Measurements from ENCODE around the gene SGMS1. TPM values are rescaled to one million over a fixed set of nuclear protein-coding genes. Genes with fewer than 3 reads are reported as not detected.

The SGMS1 gene
- total and polyA plus RNA-seq, 2 experiments from 2014 or later, result 15.0 to 34.7 TPM

DNA sequence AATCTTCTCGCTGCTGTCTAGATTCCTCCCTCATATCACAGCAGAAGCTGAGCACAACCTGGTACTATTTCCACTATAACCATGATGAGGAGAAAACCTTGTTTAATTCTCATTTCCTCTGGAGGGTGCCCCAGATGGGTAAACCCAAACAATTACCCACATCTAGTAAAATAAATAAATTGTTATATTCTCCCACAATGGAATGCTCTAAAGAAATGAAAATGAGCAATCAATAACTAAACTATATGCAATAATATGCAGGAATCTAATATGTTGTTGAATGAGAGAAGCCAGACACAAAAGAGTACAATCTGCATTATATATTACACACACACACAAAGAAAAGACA, 37.0 kb downstream of the SGMS1 start:
- H3K4me1 Mint-ChIP-seq, result peaks cover 7% of the 10 kb centered on the region; the same call in 2 of the 3 replicates
- no peaks in the 10 kb centered on the region for H3K9me3 Mint-ChIP-seq
- H3K4me3 Mint-ChIP-seq, result no peak overlapping the region
- Histone ChIP-seq H2AFZ (no peak overlapping the region), H3K4me2 (no peak overlapping the region), H4K20me1 (replicated peaks; ENCODE audit: insufficient read depth) (peaks cover 3% of the 10 kb centered on the region; the same call in 1 of the 2 replicates), H3K79me2 (replicated peaks; ENCODE audit: insufficient read depth) (peaks cover 31% of the 10 kb centered on the region), H3K9me2 (ENCODE audit: insufficient read depth) (no peaks in the 10 kb centered on the region), H3K4me3 (no peak overlapping the region), H3K27ac (ENCODE audit: low read depth) (no peak overlapping the region), H3K36me3 (ENCODE audit: insufficient read depth) (no peaks in the 10 kb centered on the region), H3F3A (replicated peaks; ENCODE audit: low read depth) (no peaks in the 10 kb centered on the region), H3K4me1 (ENCODE audit: insufficient read depth) (peaks cover 8% of the 10 kb centered on the region), H3K27me3 (ENCODE audit: insufficient read depth) (no peaks in the 10 kb centered on the region)
- TF ChIP-seq EZH2phosphoT487 (IDR thresholded peaks at IDR 0.05; ENCODE audit: unreplicated experiment), result no peak
- TF ChIP-seq ZNF331 (CRISPR knock-in tag; IDR thresholded peaks at IDR 0.05; ENCODE audit: low read depth), result no peak
- TF ChIP-seq, protein P1, sequence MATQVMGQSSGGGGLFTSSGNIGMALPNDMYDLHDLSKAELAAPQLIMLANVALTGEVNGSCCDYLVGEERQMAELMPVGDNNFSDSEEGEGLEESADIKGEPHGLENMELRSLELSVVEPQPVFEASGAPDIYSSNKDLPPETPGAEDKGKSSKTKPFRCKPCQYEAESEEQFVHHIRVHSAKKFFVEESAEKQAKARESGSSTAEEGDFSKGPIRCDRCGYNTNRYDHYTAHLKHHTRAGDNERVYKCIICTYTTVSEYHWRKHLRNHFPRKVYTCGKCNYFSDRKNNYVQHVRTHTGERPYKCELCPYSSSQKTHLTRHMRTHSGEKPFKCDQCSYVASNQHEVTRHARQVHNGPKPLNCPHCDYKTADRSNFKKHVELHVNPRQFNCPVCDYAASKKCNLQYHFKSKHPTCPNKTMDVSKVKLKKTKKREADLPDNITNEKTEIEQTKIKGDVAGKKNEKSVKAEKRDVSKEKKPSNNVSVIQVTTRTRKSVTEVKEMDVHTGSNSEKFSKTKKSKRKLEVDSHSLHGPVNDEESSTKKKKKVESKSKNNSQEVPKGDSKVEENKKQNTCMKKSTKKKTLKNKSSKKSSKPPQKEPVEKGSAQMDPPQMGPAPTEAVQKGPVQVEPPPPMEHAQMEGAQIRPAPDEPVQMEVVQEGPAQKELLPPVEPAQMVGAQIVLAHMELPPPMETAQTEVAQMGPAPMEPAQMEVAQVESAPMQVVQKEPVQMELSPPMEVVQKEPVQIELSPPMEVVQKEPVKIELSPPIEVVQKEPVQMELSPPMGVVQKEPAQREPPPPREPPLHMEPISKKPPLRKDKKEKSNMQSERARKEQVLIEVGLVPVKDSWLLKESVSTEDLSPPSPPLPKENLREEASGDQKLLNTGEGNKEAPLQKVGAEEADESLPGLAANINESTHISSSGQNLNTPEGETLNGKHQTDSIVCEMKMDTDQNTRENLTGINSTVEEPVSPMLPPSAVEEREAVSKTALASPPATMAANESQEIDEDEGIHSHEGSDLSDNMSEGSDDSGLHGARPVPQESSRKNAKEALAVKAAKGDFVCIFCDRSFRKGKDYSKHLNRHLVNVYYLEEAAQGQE (IDR thresholded peaks at IDR 0.05; ENCODE audit: unreplicated experiment), result no peak
- no peak for TF ChIP-seq STAT1 (IDR thresholded peaks at IDR 0.05; ENCODE audit: unreplicated experiment)
- TF ChIP-seq, protein P2, sequence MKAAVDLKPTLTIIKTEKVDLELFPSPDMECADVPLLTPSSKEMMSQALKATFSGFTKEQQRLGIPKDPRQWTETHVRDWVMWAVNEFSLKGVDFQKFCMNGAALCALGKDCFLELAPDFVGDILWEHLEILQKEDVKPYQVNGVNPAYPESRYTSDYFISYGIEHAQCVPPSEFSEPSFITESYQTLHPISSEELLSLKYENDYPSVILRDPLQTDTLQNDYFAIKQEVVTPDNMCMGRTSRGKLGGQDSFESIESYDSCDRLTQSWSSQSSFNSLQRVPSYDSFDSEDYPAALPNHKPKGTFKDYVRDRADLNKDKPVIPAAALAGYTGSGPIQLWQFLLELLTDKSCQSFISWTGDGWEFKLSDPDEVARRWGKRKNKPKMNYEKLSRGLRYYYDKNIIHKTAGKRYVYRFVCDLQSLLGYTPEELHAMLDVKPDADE (IDR thresholded peaks at IDR 0.05), result no peak
- no peak for TF ChIP-seq CREB1 (CRISPR knock-in tag; IDR thresholded peaks at IDR 0.05; ENCODE audit: low read depth)
- TF ChIP-seq POLR2AphosphoS5 (IDR thresholded peaks at IDR 0.05; ENCODE audit: low read depth), result no peak
- TF ChIP-seq, protein P3, sequence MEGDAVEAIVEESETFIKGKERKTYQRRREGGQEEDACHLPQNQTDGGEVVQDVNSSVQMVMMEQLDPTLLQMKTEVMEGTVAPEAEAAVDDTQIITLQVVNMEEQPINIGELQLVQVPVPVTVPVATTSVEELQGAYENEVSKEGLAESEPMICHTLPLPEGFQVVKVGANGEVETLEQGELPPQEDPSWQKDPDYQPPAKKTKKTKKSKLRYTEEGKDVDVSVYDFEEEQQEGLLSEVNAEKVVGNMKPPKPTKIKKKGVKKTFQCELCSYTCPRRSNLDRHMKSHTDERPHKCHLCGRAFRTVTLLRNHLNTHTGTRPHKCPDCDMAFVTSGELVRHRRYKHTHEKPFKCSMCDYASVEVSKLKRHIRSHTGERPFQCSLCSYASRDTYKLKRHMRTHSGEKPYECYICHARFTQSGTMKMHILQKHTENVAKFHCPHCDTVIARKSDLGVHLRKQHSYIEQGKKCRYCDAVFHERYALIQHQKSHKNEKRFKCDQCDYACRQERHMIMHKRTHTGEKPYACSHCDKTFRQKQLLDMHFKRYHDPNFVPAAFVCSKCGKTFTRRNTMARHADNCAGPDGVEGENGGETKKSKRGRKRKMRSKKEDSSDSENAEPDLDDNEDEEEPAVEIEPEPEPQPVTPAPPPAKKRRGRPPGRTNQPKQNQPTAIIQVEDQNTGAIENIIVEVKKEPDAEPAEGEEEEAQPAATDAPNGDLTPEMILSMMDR (conservative IDR thresholded peaks at IDR 0.05; ENCODE audit: low read depth in 2 of 2), result no peak
- no peak for TF ChIP-seq EZH2 (IDR thresholded peaks at IDR 0.05; ENCODE audit: low read depth, unreplicated experiment)
- TF ChIP-seq ZNF114 (CRISPR knock-in tag; IDR thresholded peaks at IDR 0.05), result no peak
- no peak for TF ChIP-seq NANOG (IDR thresholded peaks at IDR 0.05; ENCODE audit: borderline replicate concordance)
- TF ChIP-seq ZNF462 (CRISPR knock-in tag; IDR thresholded peaks at IDR 0.05), result no peak
- TF ChIP-seq JUNB (IDR thresholded peaks at IDR 0.05; ENCODE audit: unreplicated experiment), result no peak
- ATAC-seq (no peak), DNase-seq (ENCODE audit: low spot score) (no peak)
- H3K27ac Mint-ChIP-seq, result no peak overlapping the region
- peaks cover 39% of the 10 kb centered on the region; the same call in 2 of the 3 replicates for H3K36me3 Mint-ChIP-seq (ENCODE audit: low read depth)
- no peaks in the 10 kb centered on the region for H3K27me3 Mint-ChIP-seq (ENCODE audit: insufficient read depth, low read depth, poor library complexity)
